Thoracic aorta (tissue), 2 donors: Measurements from ENCODE around the gene BCAS3. TPM values are rescaled to one million over a fixed set of nuclear protein-coding genes. Genes with fewer than 3 reads are reported as not detected.

Source experiments
- ATAC-seq: fragments of 150-250 bp; one replicate; pipeline ENCODE4 v1.8.0; 2017; ENCODE audit warnings: low read depth; ENCODE audit not compliant: insufficient number of reproducible peaks, low FRiP score
- DNase-seq: peaks from one replicate; pipeline ENCODE4 v3.0.0-alpha.2; 2020; ENCODE audit warnings: low spot score
- H3K27ac ChIP-seq, 2 donors: fragments of 200-600 bp; sonication (generic); 1 replicate in 1 of 2; 2 replicates in 1 of 2; pipeline ENCODE4 v1.5.1; 2016; ENCODE audit warnings: mild to moderate bottlenecking in 2 of 2, moderate library complexity in 2 of 2
- H3K27me3 ChIP-seq: fragments of 200-600 bp; sonication (generic); replicated peaks from 2 replicates; pipeline ENCODE4 v1.6.0; 2016; ENCODE audit warnings: mild to moderate bottlenecking; ENCODE audit not compliant: insufficient read depth
- H3K36me3 ChIP-seq: fragments of 200-600 bp; sonication (generic); one replicate; pipeline ENCODE4 v1.5.1; 2016
- H3K4me1 ChIP-seq, 2 donors: fragments of 200-600 bp; sonication (generic); 1 replicate in 1 of 2; 2 replicates in 1 of 2; pipeline versions ENCODE4 v1.5.1 to v1.6.0; 2016; ENCODE audit warnings: low read depth in 2 of 2, mild to moderate bottlenecking in 1 of 2; ENCODE audit not compliant: control insufficient read depth in 1 of 2
- H3K4me3 ChIP-seq: fragments of 200-600 bp; sonication (generic); 2 replicates; pipeline ENCODE4 v1.5.1; 2016; ENCODE audit warnings: mild to moderate bottlenecking
- H3K9me3 ChIP-seq: fragments of 200-600 bp; sonication (generic); 2 replicates; pipeline ENCODE4 v1.5.1; 2016
- CTCF ChIP-seq: fragments of 200-600 bp; sonication (generic); IDR thresholded peaks from one replicate; pipeline ENCODE4 v1.5.1; 2019; ENCODE audit warnings: antibody characterized with exemption
- total RNA-seq, 2 donors: library from RNA; depleted of rRNA; stranded (reverse); fragments of >200 nt; gene quantifications; one replicate each; pipeline versions ENCODE4 v1.1.0 to v1.2.3, GENCODE V29; 2016

The BCAS3 gene
- total RNA-seq, 2 donors from 2014 or later, result 35.1 to 69.3 TPM

GRCh38 chr17:61127960-61128359 lies 450.3 kb downstream of the BCAS3 start:
- no peaks in the 10 kb centered on the region for H3K27me3 ChIP-seq
- H3K9me3 ChIP-seq, result no peaks in the 10 kb centered on the region
- TF ChIP-seq CTCF, result no peak
- DNase-seq (no peak), ATAC-seq (no peak)
- H3K4me3 ChIP-seq, result no peak overlapping the region
- no peaks in the 10 kb centered on the region for H3K36me3 ChIP-seq
- H3K27ac ChIP-seq, result peak overlapping the region in 1 of 2 donors; percentile 56
- H3K4me1 ChIP-seq, result peaks cover 21 to 51% of the 10 kb centered on the region in 2 donors

- H3K27me3 ChIP-seq, result no peaks in the 10 kb centered on the region
- peaks cover 21 to 57% of the 10 kb centered on the region in 2 donors for H3K4me1 ChIP-seq
- no peaks in the 10 kb centered on the region for H3K36me3 ChIP-seq
- DNase-seq (no peak), ATAC-seq (no peak)
- H3K4me3 ChIP-seq, result peak overlapping the region; percentile 22
- H3K9me3 ChIP-seq, result no peaks in the 10 kb centered on the region
- H3K27ac ChIP-seq, result peak overlapping the region; percentile 29 to 56
- TF ChIP-seq CTCF, result no peak
Observed at GRCh38 chr17:61128661-61129115, 451.0 kb downstream of the BCAS3 start.

GRCh38 chr17:61129267-61130254 lies 451.9 kb downstream of the BCAS3 start:
- ATAC-seq (no peak), DNase-seq (no peak)
- Histone ChIP-seq H3K9me3 (no peaks in the 10 kb centered on the region), H3K4me1 (peaks cover 21 to 60% of the 10 kb centered on the region in 2 donors), H3K27me3 (no peaks in the 10 kb centered on the region), H3K27ac (peak overlapping the region; percentile 29 to 56), H3K4me3 (no peak overlapping the region), H3K36me3 (no peaks in the 10 kb centered on the region)
- no peak for TF ChIP-seq CTCF

- ATAC-seq (no peak), DNase-seq (no peak)
- peaks cover 21 to 60% of the 10 kb centered on the region in 2 donors for H3K4me1 ChIP-seq
- H3K36me3 ChIP-seq, result no peaks in the 10 kb centered on the region
- H3K27me3 ChIP-seq, result no peaks in the 10 kb centered on the region
- no peak overlapping the region for H3K4me3 ChIP-seq
- H3K9me3 ChIP-seq, result no peaks in the 10 kb centered on the region
- no peak for TF ChIP-seq CTCF
- H3K27ac ChIP-seq, result no peak overlapping the region
Observed at GRCh38 chr17:61130330-61130729, 452.7 kb downstream of the BCAS3 start.

GRCh38 chr17:61131585-61131984 lies 453.9 kb downstream of the BCAS3 start:
- peak overlapping the region in 1 of 2 donors; percentile 34 for H3K27ac ChIP-seq

More at GRCh38 chr17:61131585-61131984, 453.9 kb downstream of the BCAS3 start:
- Histone ChIP-seq H3K9me3 (no peaks in the 10 kb centered on the region), H3K27me3 (no peaks in the 10 kb centered on the region), H3K4me1 (peaks cover 18 to 60% of the 10 kb centered on the region in 2 donors), H3K4me3 (no peak overlapping the region), H3K36me3 (no peaks in the 10 kb centered on the region)
- no peak for ATAC-seq
- TF ChIP-seq CTCF, result no peak
- DNase-seq, result no peak
